Astrocyte (in vitro differentiated cells and primary cell): Measurements from ENCODE around the gene CCDC85A. TPM values are rescaled to one million over a fixed set of nuclear protein-coding genes. Genes with fewer than 3 reads are reported as not detected.

ENCODE experiments used
- DNase-seq: peaks from one replicate; pipeline ENCODE4 v3.0.0-alpha.2; 2010; ENCODE audit warnings: low read depth
- FAIRE-seq: peaks from 2 replicates; lab custom pipeline; 2011; peaks lifted over from hg19 to GRCh38; lab: Jason Lieb, UNC
- H2AFZ ChIP-seq: 2 replicates; pipeline ENCODE4 v1.6.0; 2012; ENCODE audit warnings: low read depth, low read length, inconsistent platforms
- H3K27ac ChIP-seq: 2 replicates; pipeline ENCODE4 v1.5.1; 2011; ENCODE audit warnings: low read depth, low read length, inconsistent platforms
- H3K27me3 ChIP-seq: 2 replicates; pipeline ENCODE4 v1.6.0; 2011; ENCODE audit warnings: low read length, inconsistent platforms; ENCODE audit not compliant: insufficient read depth
- H3K36me3 ChIP-seq: 2 replicates; pipeline ENCODE4 v1.5.1; 2011; ENCODE audit warnings: low read length, inconsistent platforms; ENCODE audit not compliant: insufficient read depth
- H3K4me1 ChIP-seq: 2 replicates; pipeline ENCODE4 v1.5.1; 2011; ENCODE audit warnings: low read length, inconsistent platforms; ENCODE audit not compliant: insufficient read depth
- H3K4me2 ChIP-seq: 2 replicates; pipeline ENCODE4 v1.6.0; 2012; ENCODE audit warnings: low read length, inconsistent platforms
- H3K4me3 ChIP-seq: 2 replicates; pipeline ENCODE4 v1.5.1; 2011; ENCODE audit warnings: low read depth, mild to moderate bottlenecking, low read length, inconsistent platforms; ENCODE audit not compliant: insufficient read depth
- H3K79me2 ChIP-seq: 2 replicates; pipeline ENCODE4 v1.6.0; 2012; ENCODE audit warnings: mild to moderate bottlenecking, low read length, inconsistent platforms; ENCODE audit not compliant: insufficient read depth
- H3K9ac ChIP-seq: 2 replicates; pipeline ENCODE4 v1.6.0; 2012; ENCODE audit warnings: mild to moderate bottlenecking, low read length, inconsistent platforms
- H3K9me3 ChIP-seq: 2 replicates; pipeline ENCODE4 v1.5.1; 2012; ENCODE audit warnings: low read depth, mild to moderate bottlenecking, low read length, inconsistent platforms; ENCODE audit not compliant: insufficient read depth
- H4K20me1 ChIP-seq: 2 replicates; pipeline ENCODE4 v1.6.0; 2012; ENCODE audit warnings: low read length, inconsistent platforms; ENCODE audit not compliant: insufficient read depth
- H3K27ac Mint-ChIP-seq: one replicate; pipeline ENCODE4 v1.8.0; 2021; ENCODE audit warnings: mild to moderate bottlenecking, mixed read lengths; ENCODE audit not compliant: unreplicated experiment
- H3K27me3 Mint-ChIP-seq: one replicate; pipeline ENCODE4 v1.8.0; 2021; ENCODE audit warnings: low read depth, mixed read lengths; ENCODE audit not compliant: unreplicated experiment
- H3K36me3 Mint-ChIP-seq: one replicate; pipeline ENCODE4 v1.8.0; 2021; ENCODE audit warnings: low read depth, mixed read lengths; ENCODE audit not compliant: unreplicated experiment
- H3K4me1 Mint-ChIP-seq: one replicate; pipeline ENCODE4 v1.8.0; 2021; ENCODE audit warnings: low read depth, mixed read lengths; ENCODE audit not compliant: unreplicated experiment
- H3K4me3 Mint-ChIP-seq: one replicate; pipeline ENCODE4 v1.8.0; 2021; ENCODE audit warnings: mild to moderate bottlenecking, moderate library complexity, mixed read lengths; ENCODE audit not compliant: unreplicated experiment
- H3K9me3 Mint-ChIP-seq: one replicate; pipeline ENCODE4 v1.8.0; 2021; ENCODE audit warnings: mild to moderate bottlenecking, mixed read lengths; ENCODE audit not compliant: unreplicated experiment
- CTCF ChIP-seq: IDR thresholded peaks from 2 replicates; pipeline ENCODE4 v1.5.1; 2011; ENCODE audit warnings: low read depth, mild to moderate bottlenecking, inconsistent platforms, low read length, moderate library complexity; ENCODE audit not compliant: insufficient read depth
- EZH2 ChIP-seq: IDR thresholded peaks from 2 replicates; pipeline ENCODE4 v1.6.1; 2012; ENCODE audit warnings: mild to moderate bottlenecking, low read length, inconsistent platforms; ENCODE audit not compliant: insufficient read depth
- total RNA-seq: library from RNA; stranded (reverse); gene quantifications from 2 replicates; pipeline ENCODE4 v1.2.1, GENCODE V29; 2021

CCDC85A gene
- total RNA-seq, 1 donor from 2014 or later, result 8.9 TPM

GRCh38 chr2:56244506-56244905 is 60.7 kb downstream of the CCDC85A start:
- Histone ChIP-seq H2AFZ (no peak overlapping the region), H4K20me1 (no peaks in the 10 kb centered on the region), H3K9me3 (no peaks in the 10 kb centered on the region), H3K27ac (no peak overlapping the region), H3K9ac (no peak overlapping the region), H3K27me3 (no peaks in the 10 kb centered on the region), H3K36me3 (no peaks in the 10 kb centered on the region), H3K4me3 (no peak overlapping the region), H3K4me2 (no peak overlapping the region), H3K4me1 (no peaks in the 10 kb centered on the region), H3K79me2 (no peaks in the 10 kb centered on the region)
- H3K27ac Mint-ChIP-seq, result no peak overlapping the region
- TF ChIP-seq EZH2 (no peak), CTCF (no peak)
- peaks cover 8% of the 10 kb centered on the region for H3K4me1 Mint-ChIP-seq
- DNase-seq, result no peak
- no peak for FAIRE-seq
- H3K9me3 Mint-ChIP-seq, result peaks cover 3% of the 10 kb centered on the region
- H3K4me3 Mint-ChIP-seq, result no peak overlapping the region
- H3K27me3 Mint-ChIP-seq, result no peaks in the 10 kb centered on the region
- H3K36me3 Mint-ChIP-seq, result peaks cover 4% of the 10 kb centered on the region

GRCh38 chr2:56244911-56245530 is 61.2 kb downstream of the CCDC85A start:
- H3K4me3 Mint-ChIP-seq, result no peak overlapping the region
- no peaks in the 10 kb centered on the region for H4K20me1 ChIP-seq
- FAIRE-seq (no peak), DNase-seq (peak; percentile 60)
- no peaks in the 10 kb centered on the region for H3K9me3 ChIP-seq
- no peaks in the 10 kb centered on the region for H3K27me3 Mint-ChIP-seq
- H3K36me3 Mint-ChIP-seq, result peaks cover 4% of the 10 kb centered on the region
- H3K4me1 Mint-ChIP-seq, result peaks cover 8% of the 10 kb centered on the region
- H3K9me3 Mint-ChIP-seq, result peaks cover 2% of the 10 kb centered on the region
- no peak overlapping the region for H3K4me2 ChIP-seq
- no peak overlapping the region for H3K9ac ChIP-seq
- H3K27ac Mint-ChIP-seq, result peak overlapping the region; percentile 20
- no peak for TF ChIP-seq EZH2
- TF ChIP-seq CTCF, result no peak
- H3K4me3 ChIP-seq, result no peak overlapping the region
- H2AFZ ChIP-seq, result no peak overlapping the region
- no peaks in the 10 kb centered on the region for H3K4me1 ChIP-seq
- H3K27ac ChIP-seq, result no peak overlapping the region
- no peaks in the 10 kb centered on the region for H3K36me3 ChIP-seq
- H3K79me2 ChIP-seq, result no peaks in the 10 kb centered on the region
- H3K27me3 ChIP-seq, result no peaks in the 10 kb centered on the region

- DNase-seq (no peak), FAIRE-seq (no peak)
- Histone ChIP-seq H2AFZ (no peak overlapping the region), H3K4me3 (no peak overlapping the region), H3K9me3 (no peaks in the 10 kb centered on the region), H3K4me2 (no peak overlapping the region), H3K4me1 (no peaks in the 10 kb centered on the region), H3K27me3 (no peaks in the 10 kb centered on the region), H4K20me1 (no peaks in the 10 kb centered on the region), H3K79me2 (no peaks in the 10 kb centered on the region), H3K36me3 (no peaks in the 10 kb centered on the region), H3K9ac (no peak overlapping the region), H3K27ac (no peak overlapping the region)
- Mint-ChIP-seq H3K27ac (no peak overlapping the region), H3K4me1 (peaks cover 8% of the 10 kb centered on the region), H3K9me3 (no peaks in the 10 kb centered on the region), H3K4me3 (no peak overlapping the region), H3K27me3 (no peaks in the 10 kb centered on the region), H3K36me3 (no peaks in the 10 kb centered on the region)
- TF ChIP-seq CTCF (no peak), EZH2 (no peak)
These were observed 65.4 kb downstream of the CCDC85A start for GRCh38 chr2:56248965-56249742.
